Measurements from ENCODE around the gene SLFNL1.

The SLFNL1 gene

GRCh38 chr1:40984531-40984930, 37.0 kb downstream of the SLFNL1 start:
- no peak for TF ChIP-seq FOXM1 (IDR thresholded peaks at IDR 0.05; ENCODE audit: borderline replicate concordance, low read depth)
- TF ChIP-seq REST (IDR thresholded peaks at IDR 0.05; ENCODE audit: low read depth) = no peak
- TF ChIP-seq USF1 (IDR thresholded peaks at IDR 0.05) = no peak

GRCh38 chr1:40984066-40984465, 37.5 kb downstream of the SLFNL1 start:
- no peak for TF ChIP-seq EP300 (IDR thresholded peaks at IDR 0.05; ENCODE audit: borderline replicate concordance)
- no peak for TF ChIP-seq MAX (IDR thresholded peaks at IDR 0.05)
- no peak for TF ChIP-seq USF1 (IDR thresholded peaks at IDR 0.05)
- TF ChIP-seq FOXM1 (IDR thresholded peaks at IDR 0.05; ENCODE audit: borderline replicate concordance, low read depth) = no peak
- TF ChIP-seq TEAD4 (IDR thresholded peaks at IDR 0.05) = no peak
- no peak for TF ChIP-seq TAF1 (IDR thresholded peaks at IDR 0.05; ENCODE audit: low read depth)
- no peak for TF ChIP-seq RAD21 (IDR thresholded peaks at IDR 0.05; ENCODE audit: low read depth)
- TF ChIP-seq REST (IDR thresholded peaks at IDR 0.05; ENCODE audit: low read depth) = no peak
- no peak for TF ChIP-seq NFIC (IDR thresholded peaks at IDR 0.05)
- no peak for TF ChIP-seq YY1 (IDR thresholded peaks at IDR 0.05; ENCODE audit: low read depth)
- no peak for TF ChIP-seq EGR1 (IDR thresholded peaks at IDR 0.05)
- no peak for TF ChIP-seq TCF12 (IDR thresholded peaks at IDR 0.05; ENCODE audit: low read depth)
- no peak for TF ChIP-seq CREB1 (IDR thresholded peaks at IDR 0.05; ENCODE audit: low read depth)

GRCh38 chr1:40983286-40983685, 38.2 kb downstream of the SLFNL1 start:
- TF ChIP-seq TAF1 (IDR thresholded peaks at IDR 0.05; ENCODE audit: low read depth) (no peak), TCF12 (IDR thresholded peaks at IDR 0.05; ENCODE audit: low read depth) (no peak), EGR1 (IDR thresholded peaks at IDR 0.05) (no peak)

DNA sequence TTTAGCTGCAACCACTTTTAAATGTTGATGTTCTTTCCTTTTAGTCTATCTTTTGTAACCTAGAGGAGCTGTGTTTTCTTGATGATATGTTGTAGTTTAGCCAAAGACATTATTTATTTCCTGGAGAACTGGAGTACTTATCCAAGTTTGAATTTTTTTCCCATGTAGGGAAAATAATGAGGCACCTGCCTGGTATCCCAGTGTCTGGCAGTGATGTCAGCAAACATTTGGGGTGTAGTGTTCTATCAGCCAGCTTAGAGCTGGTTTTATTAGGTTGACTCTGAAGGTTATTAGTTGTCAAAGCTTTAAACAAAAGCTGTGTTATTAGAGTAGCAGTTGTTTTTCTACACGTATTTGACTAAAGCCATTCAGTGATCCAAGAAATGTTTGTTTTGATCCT, 38.8 kb downstream of the SLFNL1 start:
- TF ChIP-seq YY1 (IDR thresholded peaks at IDR 0.05; ENCODE audit: low read depth) (no peak), MAX (IDR thresholded peaks at IDR 0.05) (no peak), TEAD4 (IDR thresholded peaks at IDR 0.05) (no peak)

DNA sequence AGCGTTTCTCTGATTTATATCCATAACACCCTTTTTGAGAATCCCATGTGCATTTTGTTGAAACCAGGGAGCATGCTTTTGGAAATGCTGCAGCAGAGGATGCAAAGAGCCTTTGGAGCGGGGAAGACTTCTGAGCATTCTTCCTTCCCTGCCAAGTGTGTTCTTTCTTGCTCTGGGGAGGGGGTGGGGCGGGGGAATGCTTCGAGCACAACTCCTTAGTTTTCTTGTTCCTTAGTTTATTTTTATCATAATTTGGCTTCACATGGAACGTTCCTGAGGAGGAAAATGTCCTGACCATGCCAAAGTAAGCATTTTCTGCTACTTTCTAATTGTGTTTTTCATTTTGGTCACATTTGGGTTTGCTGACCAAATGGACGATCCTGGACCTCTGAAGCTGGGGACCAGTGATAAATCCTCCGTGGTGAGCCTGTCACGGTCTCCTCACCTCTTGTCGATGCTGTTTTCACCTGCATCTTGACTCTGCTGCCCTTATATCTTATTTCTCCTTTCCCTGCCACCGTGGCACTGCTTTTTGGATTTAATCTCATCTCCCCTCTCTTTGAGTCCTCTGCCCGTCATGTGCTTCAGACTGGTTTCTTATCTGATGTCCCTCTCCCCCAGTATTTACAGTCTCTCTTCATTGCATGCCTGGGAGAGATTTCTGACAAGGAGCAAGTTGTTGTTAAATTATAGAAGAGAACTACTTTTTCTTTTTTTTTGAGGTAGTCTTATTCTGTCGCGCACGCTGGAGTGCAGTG, 39.7 kb downstream of the SLFNL1 start:
- no peak for TF ChIP-seq EP300 (IDR thresholded peaks at IDR 0.05; ENCODE audit: borderline replicate concordance)
- TF ChIP-seq ZBTB7A (IDR thresholded peaks at IDR 0.05; ENCODE audit: low read depth) = no peak
- TF ChIP-seq MAX (IDR thresholded peaks at IDR 0.05) = no peak
- no peak for TF ChIP-seq TEAD4 (IDR thresholded peaks at IDR 0.05)
- TF ChIP-seq CREB1 (IDR thresholded peaks at IDR 0.05; ENCODE audit: low read depth) = no peak
- TF ChIP-seq NFIC (IDR thresholded peaks at IDR 0.05) = no peak
- no peak for TF ChIP-seq EGR1 (IDR thresholded peaks at IDR 0.05)
- no peak for TF ChIP-seq CEBPB (IDR thresholded peaks at IDR 0.05)
- TF ChIP-seq TCF12 (IDR thresholded peaks at IDR 0.05; ENCODE audit: low read depth) = no peak
- no peak for TF ChIP-seq YY1 (IDR thresholded peaks at IDR 0.05; ENCODE audit: low read depth)
- no peak for TF ChIP-seq RAD21 (IDR thresholded peaks at IDR 0.05; ENCODE audit: low read depth)
- TF ChIP-seq TAF1 (IDR thresholded peaks at IDR 0.05; ENCODE audit: low read depth) = no peak
- no peak for TF ChIP-seq FOXM1 (IDR thresholded peaks at IDR 0.05; ENCODE audit: borderline replicate concordance, low read depth)
- no peak for TF ChIP-seq REST (IDR thresholded peaks at IDR 0.05; ENCODE audit: low read depth)
- TF ChIP-seq USF1 (IDR thresholded peaks at IDR 0.05) = no peak
